ENCODE data around the gene LRP11. TPM values are rescaled to one million over a fixed set of nuclear protein-coding genes. Genes with fewer than 3 reads are reported as not detected.
"Not testable (repeated sequence)": the region's sequence is repeated elsewhere in the genome, so short reads cannot be mapped to it uniquely, and the experiment has no call there.

LRP11 gene
- total RNA-seq, 3 donors from 2014 or later (not counting 1 experiment from before 2014, with no cell fraction given) = 0.16 to 0.43 (median 0.26) TPM

- H3K27me3 ChIP-seq (ENCODE audit: control insufficient read depth, insufficient read depth, low read length) = no peaks in the 10 kb centered on the region
- no peaks in the 10 kb centered on the region for H3K9me3 Mint-ChIP-seq
- WGBS (ENCODE audit: insufficient coverage) = 93% methylated on average over 23 of the region's 23 CpGs
- no peak overlapping the region for H3K27ac ChIP-seq (ENCODE audit: low read length)
- TF ChIP-seq CTCF (IDR thresholded peaks at IDR 0.05) = no peak
- no peaks in the 10 kb centered on the region for H3K4me1 ChIP-seq (ENCODE audit: control insufficient read depth, insufficient read depth, low read length)
- no peak overlapping the region for H3K4me3 Mint-ChIP-seq
- intact Hi-C loops (cut with micrococcal nuclease) = no loop called here
- ATAC-seq (no peak), DNase-seq (no peak)
- no peaks in the 10 kb centered on the region for H3K36me3 ChIP-seq (ENCODE audit: control insufficient read depth, insufficient read depth, low read length)
- H3K4me1 Mint-ChIP-seq = no peaks in the 10 kb centered on the region
- no peaks in the 10 kb centered on the region for H3K36me3 Mint-ChIP-seq
- H3K27me3 Mint-ChIP-seq (ENCODE audit: low read depth in 2 of 2) = peaks cover 14 to 26% of the 10 kb centered on the region in 2 donors
- no peak overlapping the region for H3K27ac Mint-ChIP-seq
- H3K9me3 ChIP-seq (ENCODE audit: control insufficient read depth, insufficient read depth, low read length) = peaks cover 8% of the 10 kb centered on the region
- no peak overlapping the region for H3K4me3 ChIP-seq (ENCODE audit: low read length)
Observed at GRCh38 chr6:149910721-149911151, 46.6 kb upstream of the LRP11 start.

DNA sequence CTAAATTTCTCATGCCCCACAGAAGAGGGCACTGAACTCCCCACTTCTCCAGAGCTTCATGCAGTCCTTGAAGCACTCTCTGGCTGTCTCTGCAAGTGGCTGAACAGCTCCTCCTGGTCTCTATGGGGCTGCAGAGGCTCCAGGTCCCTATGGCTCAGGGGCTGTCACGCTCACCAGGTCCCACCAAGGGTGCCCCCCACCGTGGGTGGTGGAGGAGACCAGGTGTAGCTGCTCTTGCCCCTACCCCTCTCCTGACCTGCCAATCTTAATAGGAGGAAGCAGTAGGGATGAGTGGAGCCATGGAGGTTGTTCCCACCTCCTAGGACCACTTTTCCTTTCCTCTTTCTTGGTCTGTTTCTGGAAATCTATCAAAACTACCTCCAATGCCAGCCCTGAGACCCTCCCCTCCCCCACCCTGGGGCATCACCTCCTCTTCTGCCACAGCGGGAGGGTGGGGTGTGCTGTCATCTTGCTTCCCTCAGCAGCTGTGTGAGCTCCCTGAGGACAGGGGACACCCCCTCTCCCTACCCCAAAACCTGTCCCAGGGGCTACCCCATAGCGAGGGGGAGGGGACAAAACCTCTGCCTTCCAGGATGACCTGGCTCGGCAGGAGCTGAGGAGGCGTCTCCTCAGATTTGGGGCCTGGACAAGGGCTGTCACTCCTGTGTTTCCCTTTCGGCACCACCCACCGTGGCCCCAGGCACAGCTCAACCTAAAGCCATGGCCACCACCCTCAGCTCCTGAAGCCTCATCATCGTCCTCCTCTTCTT is 45.7 kb upstream of the LRP11 start:
- Histone ChIP-seq H3K36me3 (ENCODE audit: control insufficient read depth, insufficient read depth, low read length) (no peaks in the 10 kb centered on the region), H3K4me1 (ENCODE audit: control insufficient read depth, insufficient read depth, low read length) (no peaks in the 10 kb centered on the region), H3K27ac (ENCODE audit: low read length) (no peak overlapping the region), H3K4me3 (ENCODE audit: low read length) (no peak overlapping the region), H3K9me3 (ENCODE audit: control insufficient read depth, insufficient read depth, low read length) (peaks cover 8% of the 10 kb centered on the region), H3K27me3 (ENCODE audit: control insufficient read depth, insufficient read depth, low read length) (no peaks in the 10 kb centered on the region)
- no peak for TF ChIP-seq CTCF (IDR thresholded peaks at IDR 0.05)
- 94% methylated on average over 7 of the region's 9 CpGs for WGBS (ENCODE audit: insufficient coverage)
- no peak for ATAC-seq
- no peaks in the 10 kb centered on the region for H3K36me3 Mint-ChIP-seq
- intact Hi-C loops (cut with micrococcal nuclease) = no loop called here
- DNase-seq = no peak
- no peaks in the 10 kb centered on the region for H3K9me3 Mint-ChIP-seq
- H3K4me1 Mint-ChIP-seq = no peaks in the 10 kb centered on the region
- H3K27ac Mint-ChIP-seq = no peak overlapping the region
- peaks cover 14 to 26% of the 10 kb centered on the region in 2 donors for H3K27me3 Mint-ChIP-seq (ENCODE audit: low read depth in 2 of 2)
- H3K4me3 Mint-ChIP-seq = no peak overlapping the region

- peaks cover 14 to 23% of the 10 kb centered on the region in 2 donors for H3K27me3 Mint-ChIP-seq (ENCODE audit: low read depth in 2 of 2)
- H3K4me3 Mint-ChIP-seq; H3K9me3 ChIP-seq (ENCODE audit: control insufficient read depth, insufficient read depth, low read length); H3K4me1 ChIP-seq (ENCODE audit: control insufficient read depth, insufficient read depth, low read length); H3K9me3 Mint-ChIP-seq; H3K36me3 Mint-ChIP-seq; DNase-seq; H3K4me1 Mint-ChIP-seq; H3K36me3 ChIP-seq (ENCODE audit: control insufficient read depth, insufficient read depth, low read length); H3K4me3 ChIP-seq (ENCODE audit: low read length); H3K27ac Mint-ChIP-seq; H3K27ac ChIP-seq (ENCODE audit: low read length); H3K27me3 ChIP-seq (ENCODE audit: control insufficient read depth, insufficient read depth, low read length); ATAC-seq; intact Hi-C loops (cut with micrococcal nuclease): not testable (repeated sequence)
- WGBS (ENCODE audit: insufficient coverage) = 74% methylated on average over 4 of the region's 4 CpGs
Observed at GRCh38 chr6:149908480-149908879, 44.3 kb upstream of the LRP11 start.

DNA sequence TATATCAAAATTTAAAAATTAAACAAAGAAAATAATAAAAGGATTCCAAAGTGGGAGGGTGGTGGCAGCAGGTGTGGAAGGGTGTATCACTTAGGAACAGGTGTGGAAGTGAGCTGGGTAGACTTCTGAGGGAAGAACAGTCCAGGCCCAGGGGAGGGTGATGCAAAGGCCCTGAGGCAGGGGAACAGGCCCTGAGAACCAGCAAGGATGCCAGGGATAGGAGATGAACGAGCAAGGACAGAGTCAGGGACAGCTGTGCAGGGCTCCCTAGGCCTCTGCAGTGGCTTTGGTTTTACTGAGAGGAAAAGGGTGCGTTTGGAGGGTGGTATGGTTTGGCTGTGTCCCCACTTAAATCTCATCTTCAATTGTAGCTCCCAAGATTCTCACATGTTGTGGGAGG is 43.2 kb upstream of the LRP11 start:
- no peaks in the 10 kb centered on the region for H3K36me3 Mint-ChIP-seq
- Histone ChIP-seq H3K27me3 (ENCODE audit: control insufficient read depth, insufficient read depth, low read length) (no peaks in the 10 kb centered on the region), H3K27ac (ENCODE audit: low read length) (no peak overlapping the region), H3K36me3 (ENCODE audit: control insufficient read depth, insufficient read depth, low read length) (no peaks in the 10 kb centered on the region), H3K4me1 (ENCODE audit: control insufficient read depth, insufficient read depth, low read length) (no peaks in the 10 kb centered on the region), H3K4me3 (ENCODE audit: low read length) (no peak overlapping the region), H3K9me3 (ENCODE audit: control insufficient read depth, insufficient read depth, low read length) (peaks cover 8% of the 10 kb centered on the region)
- H3K27ac Mint-ChIP-seq = no peak overlapping the region
- no peaks in the 10 kb centered on the region for H3K9me3 Mint-ChIP-seq
- H3K4me3 Mint-ChIP-seq = no peak overlapping the region
- TF ChIP-seq CTCF (IDR thresholded peaks at IDR 0.05) = no peak
- ATAC-seq = no peak
- 52% methylated on average over 1 of the region's 2 CpGs for WGBS (ENCODE audit: insufficient coverage)
- H3K27me3 Mint-ChIP-seq (ENCODE audit: low read depth in 2 of 2) = peaks cover 14 to 20% of the 10 kb centered on the region in 2 donors
- H3K4me1 Mint-ChIP-seq = no peaks in the 10 kb centered on the region
- no peak for DNase-seq
- intact Hi-C loops (cut with micrococcal nuclease) = no loop called here
